Amniotic stem cell (primary cell): ENCODE results near the gene HOXC11.

Experiments used
- DNase-seq: peaks from one replicate; lab custom pipeline; 2025; lab: John Stamatoyannopoulos, UW

Gene HOXC11

DNA sequence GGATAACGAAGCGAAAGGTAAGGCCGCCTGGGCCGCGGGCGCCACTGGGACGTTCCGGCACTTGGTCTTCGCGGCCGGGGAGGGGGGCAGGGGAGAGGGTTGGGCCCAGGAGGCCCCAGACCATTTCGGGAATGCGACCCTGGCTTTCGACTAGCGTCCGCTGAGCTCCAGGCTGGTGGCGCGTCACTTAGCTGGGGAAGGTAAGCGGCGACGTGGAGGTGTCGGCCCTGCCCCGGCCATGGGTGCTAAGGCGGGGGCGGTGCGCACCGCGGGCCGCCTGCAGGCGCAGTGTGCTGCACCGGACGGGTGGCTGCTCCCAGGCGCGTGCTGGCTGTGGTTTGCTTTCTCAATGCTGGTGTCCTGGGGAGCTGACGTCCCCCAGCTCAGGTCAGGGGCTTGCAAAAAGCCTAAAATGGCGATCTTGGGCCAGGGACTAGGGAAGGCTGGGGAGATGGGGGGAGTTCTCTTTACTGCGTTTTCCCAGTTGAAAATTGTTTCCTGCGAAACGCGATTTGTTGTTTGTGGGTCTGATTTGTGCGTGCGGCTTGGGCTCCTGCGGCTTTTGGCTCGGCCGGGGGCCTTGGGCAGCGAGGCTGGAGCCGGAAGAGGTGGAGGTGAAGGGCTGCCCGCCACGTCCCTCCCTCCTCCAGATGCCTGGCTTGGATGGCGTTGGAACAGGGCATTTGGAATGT lies 13.2 kb downstream of the HOXC11 start:
- DNase-seq = no peak

DNA sequence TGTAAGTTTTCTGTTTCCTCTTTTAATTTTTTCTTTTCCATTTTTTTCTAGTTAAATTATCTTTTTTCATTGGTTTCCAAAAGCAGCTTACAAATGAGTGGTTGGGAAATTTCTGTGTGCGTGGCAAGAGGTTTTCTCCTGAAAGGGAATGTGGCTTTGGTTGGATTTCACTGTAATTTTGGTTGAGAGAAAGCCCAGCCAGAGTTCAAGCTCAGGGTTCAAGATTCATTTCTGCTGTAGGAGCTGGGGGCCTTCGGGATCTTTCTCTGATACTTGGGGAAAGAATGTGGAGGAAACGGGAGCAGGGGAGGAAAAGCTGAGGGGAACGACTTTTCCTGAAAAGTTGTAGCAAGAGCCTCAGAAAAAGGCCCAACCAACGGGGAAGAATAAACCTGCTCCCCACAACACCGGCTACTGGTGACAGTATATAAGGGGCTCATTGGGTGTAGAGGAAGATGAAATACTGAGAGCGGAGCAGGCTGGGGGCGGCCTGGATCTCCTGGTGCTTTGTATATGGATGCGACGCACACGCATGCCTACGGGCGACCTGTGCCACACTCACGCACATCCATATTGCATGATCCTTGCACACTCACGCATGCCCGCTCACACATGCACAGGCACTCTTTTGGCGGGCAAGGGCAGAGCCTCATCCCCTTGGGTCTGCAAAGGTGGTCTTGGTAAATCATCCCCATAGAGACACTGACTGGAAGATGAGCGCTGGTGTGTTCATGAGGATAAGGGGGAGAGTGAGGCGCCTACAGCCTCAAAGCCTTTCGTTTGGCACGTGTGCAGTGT lies 14.0 kb downstream of the HOXC11 start:
- DNase-seq = no peak

DNA sequence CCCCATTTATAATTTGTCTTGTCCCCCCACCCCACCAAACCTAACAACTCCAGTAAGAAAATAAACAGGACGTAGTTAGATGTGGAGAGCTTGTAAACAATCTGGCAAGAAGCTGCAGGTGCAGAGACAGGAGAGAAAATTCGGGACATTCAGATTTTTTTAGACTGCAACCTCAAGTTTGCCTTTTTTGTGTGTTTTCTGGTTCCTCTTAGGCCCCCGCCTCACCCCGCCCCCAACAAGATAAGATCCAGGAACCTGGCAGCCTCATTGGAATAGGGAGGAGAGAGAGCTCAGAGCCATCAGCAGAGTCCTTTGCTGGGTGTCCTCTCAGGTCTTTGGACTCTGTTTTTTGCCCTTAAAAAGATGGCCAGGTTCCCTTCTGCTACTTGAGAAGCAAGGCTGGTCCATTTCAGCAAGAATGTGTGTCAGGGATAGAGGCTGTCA lies 14.9 kb downstream of the HOXC11 start:
- DNase-seq = no peak

DNA sequence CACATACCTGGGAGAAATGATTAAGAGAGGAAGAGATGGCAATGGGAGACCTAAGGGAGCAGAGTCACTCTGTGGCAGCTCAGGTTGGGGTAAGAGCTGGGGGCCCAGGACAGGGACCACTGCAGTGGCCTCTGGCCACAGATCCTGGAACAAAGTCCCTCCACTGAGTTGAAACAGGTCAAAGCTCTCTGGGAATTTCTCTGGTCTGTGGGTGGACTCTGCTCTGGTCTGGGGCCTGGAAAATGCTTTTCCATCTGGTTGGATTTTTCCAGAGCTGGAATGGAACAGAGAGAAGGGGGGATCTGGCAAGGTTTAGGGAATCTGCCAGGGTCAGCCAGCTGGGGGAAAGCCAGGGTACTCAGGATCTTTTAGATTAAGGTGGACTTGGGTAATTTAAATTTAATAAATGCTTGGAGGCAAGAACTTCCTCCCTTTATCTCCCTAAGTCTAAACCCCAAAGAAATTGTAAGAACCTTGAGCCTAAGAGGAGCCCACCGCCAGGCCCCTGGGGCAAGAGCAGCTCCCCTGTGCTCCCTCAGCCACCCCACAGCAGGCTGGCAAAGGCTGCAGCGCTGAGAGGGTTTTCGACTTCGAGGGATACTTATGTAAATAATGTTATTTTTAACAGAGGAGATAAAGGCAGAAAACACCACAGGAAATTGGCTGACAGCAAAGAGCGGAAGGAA lies 15.8 kb downstream of the HOXC11 start:
- DNase-seq = no peak

DNA sequence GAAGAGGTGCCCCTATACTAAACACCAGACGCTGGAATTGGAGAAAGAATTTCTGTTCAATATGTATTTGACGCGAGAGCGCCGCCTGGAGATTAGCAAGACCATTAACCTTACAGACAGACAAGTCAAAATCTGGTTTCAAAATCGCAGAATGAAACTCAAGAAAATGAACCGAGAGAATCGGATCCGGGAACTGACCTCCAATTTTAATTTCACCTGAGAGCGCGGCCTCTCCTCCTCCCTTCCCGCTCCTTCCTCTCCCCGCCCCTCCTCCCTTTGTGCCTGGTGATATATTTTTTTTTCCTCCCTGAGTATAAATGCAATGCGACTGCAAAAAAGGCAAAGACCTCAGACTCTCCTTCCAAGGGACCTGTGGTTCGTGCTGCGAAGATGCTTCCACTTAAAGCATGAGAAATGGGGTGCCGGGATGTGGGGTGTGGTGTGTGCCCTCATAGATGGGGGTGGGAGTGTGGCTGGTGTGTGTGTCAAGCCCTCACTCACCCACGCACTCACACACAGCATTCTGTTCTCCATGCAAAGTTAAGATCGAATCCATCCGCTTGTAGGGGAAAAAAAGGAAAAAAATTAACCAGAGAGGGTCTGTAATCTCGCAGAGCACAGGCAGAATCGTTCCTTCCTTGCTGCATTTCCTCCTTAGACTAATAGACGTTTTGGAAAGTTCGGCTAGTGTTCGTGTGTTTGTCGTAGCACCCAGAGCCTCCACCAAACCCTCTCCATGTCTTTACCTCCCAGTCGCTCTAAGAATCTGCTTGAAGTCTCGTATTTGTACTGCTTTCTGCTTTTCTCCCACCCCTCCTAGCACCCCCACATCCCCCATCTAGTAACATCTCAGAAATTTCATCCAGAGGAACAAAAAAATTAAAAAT lies 16.5 kb downstream of the HOXC11 start:
- DNase-seq = peak; percentile 13

DNA sequence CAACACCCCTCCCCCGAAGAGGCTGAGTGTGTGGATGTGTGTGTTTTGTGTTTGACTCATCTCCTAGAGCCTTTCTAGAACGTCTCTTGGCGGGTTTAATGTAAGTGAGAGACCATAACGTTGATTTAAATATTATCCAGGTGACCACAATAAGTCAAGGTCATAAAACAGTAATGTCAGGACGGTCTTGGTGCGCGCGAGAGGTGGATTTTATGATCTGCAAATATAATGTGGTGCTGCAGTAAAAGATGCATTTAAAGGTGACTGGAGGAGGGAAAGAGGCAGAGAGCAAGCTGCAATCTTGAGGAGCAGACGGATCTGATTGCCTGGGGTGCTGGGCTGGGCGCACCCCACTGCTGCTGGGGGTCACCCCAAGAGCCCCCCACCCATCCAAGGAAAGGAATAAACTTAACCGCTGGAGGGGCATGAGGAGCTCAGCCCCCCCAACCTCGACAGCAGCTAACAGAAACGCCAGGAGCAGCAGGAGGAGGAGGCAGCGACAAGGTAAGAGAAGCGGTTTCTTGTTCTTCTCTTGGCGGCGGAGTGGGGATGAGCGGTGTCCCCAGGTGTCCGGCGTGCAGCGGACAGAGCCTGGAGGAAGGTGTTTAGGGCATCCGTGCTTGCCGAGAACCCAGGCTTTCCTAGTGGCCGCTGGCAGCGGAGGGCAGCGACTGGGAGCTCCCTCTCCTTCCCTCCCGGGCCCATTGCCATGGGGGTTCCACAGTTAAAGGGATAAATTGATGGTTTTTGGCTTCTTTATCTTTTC lies 17.6 kb downstream of the HOXC11 start:
- DNase-seq = no peak

DNA sequence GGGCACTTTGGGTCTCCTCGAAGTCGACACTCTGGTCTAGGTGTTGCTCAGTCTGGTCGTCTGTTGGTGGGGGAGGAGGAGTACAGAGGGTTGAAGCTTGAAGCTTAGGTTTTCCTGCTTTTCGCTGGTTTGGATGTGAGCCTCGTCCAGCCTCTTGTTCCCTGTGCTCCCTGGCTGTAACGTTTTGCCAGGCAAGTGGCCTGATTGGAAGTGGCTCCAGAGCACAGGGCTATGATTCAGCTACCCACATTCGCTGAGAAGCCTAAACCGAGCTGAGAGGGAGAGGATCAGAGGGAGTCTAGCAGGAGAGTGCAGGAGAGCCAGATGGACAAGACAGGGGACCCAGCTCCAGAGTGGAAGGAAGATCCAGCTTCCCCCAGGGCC lies 18.1 kb downstream of the HOXC11 start:
- no peak for DNase-seq

DNA sequence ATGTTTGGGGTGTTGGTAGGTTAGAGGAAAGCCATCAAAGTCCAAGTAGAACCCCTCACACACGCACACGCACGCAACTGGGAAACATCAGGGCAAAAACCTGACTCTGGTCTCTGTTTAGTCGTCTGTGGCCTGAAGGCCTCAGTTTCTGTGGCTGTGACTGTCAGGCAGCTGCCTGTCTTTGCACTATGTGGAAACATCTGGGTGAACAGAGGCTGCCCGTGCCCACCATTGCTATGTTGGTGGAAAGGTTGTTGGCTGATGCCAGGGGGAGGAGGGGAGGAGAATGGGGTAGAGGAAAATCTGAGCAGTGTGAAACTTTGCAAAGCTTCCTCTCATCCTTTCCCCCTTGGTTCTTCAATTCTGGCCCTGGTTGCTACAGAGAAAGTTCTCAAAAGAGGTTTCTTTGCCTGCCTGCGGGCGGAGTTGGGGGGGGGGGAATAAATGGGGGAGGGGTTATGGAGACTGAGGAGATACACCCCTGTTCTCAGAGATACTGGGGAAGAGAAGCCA lies 19.5 kb downstream of the HOXC11 start:
- no peak for DNase-seq

DNA sequence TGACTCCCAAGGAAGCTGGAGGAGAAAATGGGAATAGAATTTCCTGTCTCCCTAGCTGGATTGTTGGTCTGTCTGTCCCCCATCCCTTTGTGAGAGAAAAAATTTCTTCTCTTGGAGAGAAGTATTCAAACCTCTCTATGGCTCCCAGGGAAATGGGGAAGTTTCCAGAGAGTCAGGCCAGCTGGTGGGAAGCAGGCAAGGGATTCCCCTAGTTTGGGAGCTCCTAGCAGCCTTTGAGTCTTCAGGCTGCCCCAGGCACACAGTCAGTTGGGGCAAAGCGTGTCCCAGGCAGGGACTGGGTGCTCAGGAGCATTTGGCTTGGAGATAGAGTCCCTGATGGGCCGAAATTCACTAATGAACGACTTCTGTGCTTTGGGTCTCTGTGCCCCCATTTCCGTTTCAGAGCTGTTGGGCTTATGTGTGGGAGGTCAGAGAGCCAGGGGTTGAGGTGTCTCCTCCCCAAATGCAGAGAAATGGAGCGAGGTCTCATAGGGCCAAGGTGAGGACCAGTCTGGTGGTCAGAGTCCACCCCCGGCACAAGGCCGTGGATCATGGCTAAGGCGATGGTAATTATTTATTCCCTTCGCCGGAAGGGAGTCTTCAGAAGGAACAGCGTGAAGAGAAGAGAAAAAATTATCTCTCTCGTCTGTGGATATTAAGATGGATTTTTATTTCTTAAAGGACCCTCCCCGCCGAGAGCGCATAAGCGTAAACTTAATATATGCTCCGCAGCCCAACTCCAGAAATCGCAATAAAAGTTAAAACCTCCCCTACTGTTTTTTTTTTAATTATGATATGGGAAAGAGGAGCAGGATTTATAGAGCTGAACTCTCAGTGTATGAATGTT lies 20.5 kb downstream of the HOXC11 start:
- no peak for DNase-seq

DNA sequence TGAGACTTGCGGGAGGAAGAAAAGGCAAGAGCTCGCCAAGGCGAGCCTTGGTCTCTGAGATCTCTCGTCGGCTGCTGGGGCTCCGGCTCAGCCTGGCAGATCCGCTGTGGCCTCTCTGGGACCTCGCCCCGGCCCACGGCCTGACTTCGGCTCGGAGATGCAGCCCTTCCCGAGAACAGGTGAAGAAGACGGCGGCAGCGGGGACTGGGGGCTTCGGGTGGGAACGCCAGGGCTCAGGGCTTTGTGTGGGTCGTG lies 21.0 kb downstream of the HOXC11 start:
- no peak for DNase-seq

DNA sequence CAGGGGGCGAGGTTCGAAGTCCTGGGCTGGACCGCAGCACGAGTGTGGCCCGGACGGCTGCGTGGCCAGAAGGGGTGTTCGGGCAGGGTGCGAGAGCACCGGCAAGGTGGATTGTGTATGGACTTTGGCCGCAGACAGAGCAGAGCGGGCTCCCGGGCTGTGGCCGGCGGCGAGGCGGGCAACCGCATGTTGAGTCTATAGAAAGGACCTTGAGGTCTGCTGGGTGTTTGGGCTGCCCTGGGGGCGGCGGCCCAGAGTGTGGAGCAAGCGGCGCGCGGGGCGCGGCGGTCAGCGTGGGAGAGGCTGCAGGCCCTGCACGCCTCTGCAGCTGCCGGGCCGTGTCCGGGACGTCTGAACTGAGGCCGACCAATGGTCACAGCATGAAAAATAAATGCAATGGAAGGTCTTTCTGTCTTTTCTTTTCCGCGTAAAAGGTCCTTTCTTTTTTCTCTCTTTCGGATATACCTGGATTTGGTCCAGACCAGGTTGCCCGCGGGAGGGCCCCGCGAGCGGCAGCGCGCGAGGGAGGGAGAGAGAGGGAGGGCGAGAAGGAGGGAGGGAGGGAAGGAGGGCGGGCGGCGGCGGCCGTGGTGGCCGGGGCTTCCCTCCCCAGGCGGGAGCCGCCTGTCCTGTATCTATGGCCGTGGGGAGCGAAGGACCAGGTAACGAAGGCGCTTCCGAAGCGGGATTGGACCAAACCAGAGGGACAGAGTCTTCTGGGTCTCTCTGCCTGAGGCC lies 21.5 kb downstream of the HOXC11 start:
- no peak for DNase-seq

DNA sequence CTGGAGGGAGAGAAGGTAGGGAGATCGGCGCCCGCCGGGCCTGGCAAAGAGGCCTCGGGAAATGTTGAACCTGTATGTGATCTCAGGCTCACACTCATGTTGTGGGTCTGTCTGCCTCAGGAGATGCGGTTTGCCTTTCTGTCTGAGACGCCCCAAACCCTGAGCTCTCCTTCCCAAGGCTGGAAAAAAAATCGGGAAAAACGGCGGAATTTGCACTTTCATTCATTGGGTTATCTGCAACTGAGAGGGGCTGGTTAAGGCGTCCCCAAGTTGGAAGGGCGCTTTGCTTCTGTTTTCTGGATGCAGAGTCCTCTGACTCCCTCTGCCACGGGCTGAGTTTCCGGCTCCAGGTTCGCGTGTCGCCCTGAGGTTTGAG lies 22.1 kb downstream of the HOXC11 start:
- no peak for DNase-seq

DNA sequence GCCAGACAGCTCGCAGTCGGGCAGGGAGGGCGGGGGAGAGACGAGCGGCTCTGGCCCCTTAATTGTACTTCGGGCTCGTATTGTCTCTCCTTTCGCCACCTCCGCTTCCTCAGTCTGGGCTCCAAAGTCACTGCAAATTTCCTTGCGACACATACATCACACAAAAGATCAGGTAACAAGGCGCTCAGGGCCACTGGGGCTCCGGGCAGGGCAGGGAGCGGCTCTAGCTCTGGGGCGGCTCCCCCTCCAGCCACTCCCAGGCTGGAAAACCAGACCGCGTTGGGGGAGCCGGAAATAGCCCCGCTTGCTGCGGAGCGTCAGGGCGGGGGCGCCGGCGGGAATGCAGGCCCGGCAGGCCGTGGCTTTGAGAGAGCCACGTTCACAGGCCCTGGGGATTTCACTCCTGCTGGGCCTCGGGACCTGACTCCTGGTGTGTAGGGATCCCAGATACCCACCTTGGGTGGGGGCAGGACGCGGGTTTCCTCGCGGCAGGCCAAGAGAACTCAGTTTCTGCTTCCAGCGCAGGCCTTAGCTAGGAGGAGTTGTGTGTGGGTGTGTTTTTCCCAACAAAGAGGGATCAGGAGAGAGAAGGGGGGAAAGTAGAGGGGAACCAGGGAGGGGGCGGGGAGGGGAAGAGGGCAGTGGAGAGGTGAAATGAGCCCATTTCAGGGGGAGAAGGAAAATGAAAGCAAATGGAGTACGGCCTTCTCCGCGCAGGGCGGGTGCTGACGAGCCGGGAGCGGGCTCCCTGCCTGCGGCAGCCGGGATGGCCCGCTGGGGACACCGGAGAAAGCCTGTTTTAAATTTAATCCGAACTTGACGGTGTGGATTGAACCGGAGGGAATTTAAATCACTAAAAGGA lies 22.7 kb downstream of the HOXC11 start:
- DNase-seq = no peak

DNA sequence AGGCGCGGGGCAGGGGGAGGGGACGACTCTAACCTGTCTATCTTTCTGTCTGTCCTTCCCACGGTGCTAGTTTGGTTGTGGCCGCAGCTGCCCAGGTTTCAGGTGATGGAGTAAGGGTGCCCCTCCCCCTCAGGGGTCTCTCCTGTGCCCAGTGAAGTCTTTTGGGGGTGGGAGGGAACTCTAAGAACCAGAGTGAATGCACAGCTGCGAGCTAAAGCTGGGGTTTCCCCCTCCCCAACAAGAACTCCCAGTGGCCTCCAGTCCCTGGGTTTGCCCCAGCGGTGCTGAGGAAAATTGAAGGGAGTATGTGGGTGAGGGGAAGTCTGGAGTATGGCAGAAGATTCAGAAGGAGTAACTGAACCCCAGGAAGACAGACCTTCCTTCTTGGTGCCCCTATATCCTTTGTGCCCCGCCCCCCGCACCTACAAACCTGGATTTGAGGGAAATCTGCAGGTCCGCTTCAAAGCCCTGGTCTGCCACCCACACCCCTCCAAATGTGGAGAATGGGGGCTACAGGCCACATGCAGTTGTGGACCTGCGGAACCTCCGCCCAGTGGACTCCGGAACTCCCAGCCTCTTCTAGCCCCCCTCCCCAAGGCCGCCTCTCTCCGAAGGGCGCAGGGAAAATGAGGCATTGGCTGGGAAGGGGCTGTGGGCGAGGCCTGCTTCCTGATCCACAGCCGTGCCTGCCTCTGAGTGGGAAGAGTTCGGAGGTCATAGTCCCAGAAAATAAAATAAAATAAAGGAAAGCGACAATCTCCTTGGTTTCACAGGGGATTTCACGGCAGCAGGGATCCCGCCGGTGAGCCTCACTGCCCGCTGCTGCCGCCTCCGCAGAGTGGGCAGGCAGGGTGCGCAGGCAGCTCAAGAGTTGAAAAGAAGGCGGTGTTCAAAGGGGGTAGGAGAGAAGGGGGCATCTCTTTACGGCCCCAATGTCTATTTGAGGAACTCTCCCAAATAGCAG lies 23.6 kb downstream of the HOXC11 start:
- no peak for DNase-seq

DNA sequence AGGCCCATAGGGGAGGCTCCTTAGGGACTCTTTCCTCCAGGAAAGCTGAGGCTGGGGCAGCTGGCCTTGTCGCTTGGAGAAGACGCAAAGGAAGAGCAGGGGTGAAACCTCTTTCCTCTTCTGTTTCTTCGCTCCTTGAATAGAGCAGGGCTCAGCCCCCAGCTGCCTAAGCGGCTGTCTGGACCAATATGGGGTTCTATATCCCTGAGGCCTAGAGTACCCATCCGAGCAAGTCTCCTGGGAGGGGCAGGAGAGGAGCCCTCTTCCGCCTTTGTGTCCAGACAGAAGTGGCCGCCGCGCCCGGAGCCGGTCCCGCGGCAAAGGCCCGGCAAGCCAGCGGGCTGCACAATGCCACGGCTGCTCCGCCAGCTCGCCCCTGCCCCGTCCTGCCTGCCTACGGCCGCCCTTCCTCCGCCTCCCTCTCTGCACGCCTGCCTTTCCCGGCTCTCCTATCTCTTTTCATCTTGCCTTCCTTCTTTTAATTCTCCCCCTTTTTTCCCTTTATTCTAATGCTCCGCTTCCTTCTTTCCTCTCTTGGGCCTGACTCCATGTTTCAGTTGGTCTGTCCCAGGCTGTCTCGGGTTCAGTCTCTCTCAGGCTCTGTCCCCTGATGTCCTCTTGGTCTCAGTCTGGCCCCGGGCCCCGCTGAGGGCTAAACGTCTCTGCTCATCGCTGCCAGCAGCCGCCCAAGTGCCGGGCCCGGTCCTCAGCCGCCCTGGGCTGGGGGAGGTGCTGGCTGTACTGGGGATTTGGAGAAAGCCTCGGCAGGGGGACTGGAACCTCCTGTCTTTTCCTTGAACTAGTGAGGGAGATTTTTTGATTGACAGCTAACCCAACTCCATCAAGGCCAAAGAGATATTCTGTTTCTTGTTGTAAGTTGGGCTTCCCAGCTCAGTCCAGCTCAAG lies 24.5 kb downstream of the HOXC11 start:
- DNase-seq = no peak

DNA sequence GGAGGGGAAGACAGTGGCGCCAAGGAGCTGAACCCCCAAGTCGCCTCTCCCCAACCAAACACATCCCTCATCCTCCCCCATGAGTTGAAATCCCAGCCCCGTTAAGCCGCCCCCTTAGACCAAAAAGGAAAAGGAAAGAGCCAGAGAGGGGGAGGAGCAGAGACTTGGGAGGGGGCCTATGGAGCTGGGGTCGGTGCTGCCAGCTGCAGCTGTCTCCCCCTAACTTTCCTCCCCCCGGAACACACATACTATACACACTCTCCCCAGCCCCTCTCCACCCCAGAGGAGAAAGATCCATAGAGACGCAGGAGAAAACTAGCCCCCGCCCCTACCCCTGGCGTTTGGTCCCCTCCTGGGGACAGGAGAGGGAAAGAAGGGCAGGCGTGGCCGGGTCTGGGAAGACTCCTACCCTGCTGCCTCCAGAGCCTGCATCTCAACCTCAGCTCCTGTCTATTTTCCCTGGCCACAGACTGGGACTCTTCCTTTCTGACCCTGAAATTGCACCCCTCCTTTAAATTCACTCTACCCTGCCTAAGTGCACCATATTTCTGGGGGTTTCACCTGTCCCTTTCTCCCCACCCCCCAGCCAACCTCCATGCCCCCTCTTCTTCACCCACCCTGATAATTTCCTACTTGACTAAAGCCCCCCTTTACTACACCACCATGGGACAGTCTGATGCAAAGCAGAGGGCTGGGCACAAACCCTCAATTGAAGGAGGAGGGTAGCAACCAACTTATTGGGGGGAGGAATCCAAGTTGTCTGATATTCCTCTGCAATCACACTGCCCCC lies 25.4 kb downstream of the HOXC11 start:
- no peak for DNase-seq
